ENCODE data around the gene NR1H4.

- TF ChIP-seq MAX (CRISPR knock-in tag; IDR thresholded peaks at IDR 0.05): no peak
- TF ChIP-seq CTCF (IDR thresholded peaks at IDR 0.05): no peak
- TF ChIP-seq SP1 (CRISPR knock-in tag; conservative IDR thresholded peaks at IDR 0.05): no peak
- no peak for TF ChIP-seq ZNF512 (CRISPR knock-in tag; IDR thresholded peaks at IDR 0.05; ENCODE audit: borderline replicate concordance)
- no peak for TF ChIP-seq AFF4 (CRISPR knock-in tag; IDR thresholded peaks at IDR 0.05; ENCODE audit: borderline replicate concordance)
- no peak for TF ChIP-seq FOXK1 (CRISPR knock-in tag; IDR thresholded peaks at IDR 0.05)
- TF ChIP-seq CREB1 (CRISPR knock-in tag; IDR thresholded peaks at IDR 0.05): no peak
- no peak for TF ChIP-seq ZNF396 (CRISPR knock-in tag; IDR thresholded peaks at IDR 0.05; ENCODE audit: borderline replicate concordance)
- no peak for TF ChIP-seq MLX (CRISPR knock-in tag; IDR thresholded peaks at IDR 0.05)
- TF ChIP-seq ETV6 (CRISPR knock-in tag; IDR thresholded peaks at IDR 0.05): no peak
- no peak for TF ChIP-seq FOXJ3 (CRISPR knock-in tag; IDR thresholded peaks at IDR 0.05; ENCODE audit: borderline replicate concordance)
- TF ChIP-seq E2F1 (CRISPR knock-in tag; IDR thresholded peaks at IDR 0.05): no peak
- no peak for TF ChIP-seq KAT7 (CRISPR knock-in tag; IDR thresholded peaks at IDR 0.05; ENCODE audit: borderline replicate concordance)
- no peak for TF ChIP-seq STAT6 (CRISPR knock-in tag; conservative IDR thresholded peaks at IDR 0.05; ENCODE audit: low read depth)
Measured at GRCh38 chr12:100426145-100426544, 47.5 kb upstream of the NR1H4 start.

Data from WTC11 (cell line).